H9 (cell line): Measurements from ENCODE around the gene RRAD. TPM values are rescaled to one million over a fixed set of nuclear protein-coding genes. Genes with fewer than 3 reads are reported as not detected.

Experiments used
- DNase-seq: peaks from one replicate; pipeline ENCODE4 v3.0.0-alpha.2; 2017
- H2AFZ ChIP-seq: one replicate; pipeline ENCODE4 v1.6.1; 2013; ENCODE audit warnings: mild to moderate bottlenecking, low read length, control low read depth, moderate library complexity
- H2AK5ac ChIP-seq: 2 replicates; pipeline ENCODE4 v1.6.1; 2013; ENCODE audit warnings: low read length, control low read depth, mixed read lengths; ENCODE audit not compliant: insufficient read length
- H2BK120ac ChIP-seq: one replicate; pipeline ENCODE4 v1.6.1; 2013; ENCODE audit warnings: low read depth, mild to moderate bottlenecking, low read length, control low read depth, inconsistent platforms; ENCODE audit not compliant: poor library complexity, severe bottlenecking
- H2BK12ac ChIP-seq: 2 replicates; pipeline ENCODE4 v1.6.1; 2013; ENCODE audit warnings: low read length, control low read depth, mixed read lengths, low read depth; ENCODE audit not compliant: insufficient read length
- H2BK15ac ChIP-seq: 2 replicates; pipeline ENCODE4 v1.6.1; 2013; ENCODE audit warnings: low read depth, low read length, control low read depth
- H2BK20ac ChIP-seq: one replicate; pipeline ENCODE4 v1.6.1; 2013; ENCODE audit warnings: low read depth, mild to moderate bottlenecking, low read length, control low read depth, inconsistent platforms; ENCODE audit not compliant: poor library complexity, severe bottlenecking
- H2BK5ac ChIP-seq: 2 replicates; pipeline ENCODE4 v1.6.1; 2013; ENCODE audit warnings: low read length, control low read depth, mixed read lengths; ENCODE audit not compliant: insufficient read length
- H3K14ac ChIP-seq: 2 replicates; pipeline ENCODE4 v1.6.1; 2013; ENCODE audit warnings: low read length, control low read depth; ENCODE audit not compliant: insufficient read depth
- H3K18ac ChIP-seq: 2 replicates; pipeline ENCODE4 v1.6.1; 2013; ENCODE audit warnings: low read depth, mild to moderate bottlenecking, mixed read lengths, low read length, control low read depth; ENCODE audit not compliant: insufficient read length
- H3K23ac ChIP-seq: 2 replicates; pipeline ENCODE4 v1.6.1; 2013; ENCODE audit warnings: low read length, control low read depth, mixed read lengths, low read depth; ENCODE audit not compliant: insufficient read length
- H3K23me2 ChIP-seq: 2 replicates; pipeline ENCODE4 v1.6.1; 2013; ENCODE audit warnings: low read depth, mild to moderate bottlenecking, mixed read lengths, low read length, control low read depth; ENCODE audit not compliant: insufficient read length, poor library complexity, severe bottlenecking
- H3K27ac ChIP-seq: 2 replicates; pipeline ENCODE4 v1.5.1; 2013; ENCODE audit warnings: low read length, control low read depth, mixed read lengths, low read depth; ENCODE audit not compliant: insufficient read length
- H3K27me3 ChIP-seq: 2 replicates; pipeline ENCODE4 v1.6.1; 2013; ENCODE audit warnings: low read length, control low read depth, inconsistent platforms; ENCODE audit not compliant: insufficient read depth
- H3K4ac ChIP-seq: 2 replicates; pipeline ENCODE4 v1.6.1; 2013; ENCODE audit warnings: low read depth, mild to moderate bottlenecking, control low read depth, inconsistent platforms, low read length, moderate library complexity
- H3K4me1 ChIP-seq: 2 replicates; pipeline ENCODE4 v1.6.1; 2013; ENCODE audit warnings: low read length, control low read depth, inconsistent platforms; ENCODE audit not compliant: insufficient read depth
- H3K4me2 ChIP-seq: 2 replicates; pipeline ENCODE4 v1.6.1; 2013; ENCODE audit warnings: low read length, control low read depth, mixed read lengths; ENCODE audit not compliant: insufficient read length, insufficient read depth
- H3K56ac ChIP-seq: 2 replicates; pipeline ENCODE4 v1.6.1; 2013; ENCODE audit warnings: low read depth, mild to moderate bottlenecking, mixed read lengths, low read length, control low read depth; ENCODE audit not compliant: insufficient read length
- H3K79me1 ChIP-seq: 2 replicates; pipeline ENCODE4 v1.6.1; 2013; ENCODE audit warnings: low read depth, mild to moderate bottlenecking, moderate library complexity, low read length, control low read depth, inconsistent platforms; ENCODE audit not compliant: insufficient read depth, poor library complexity, severe bottlenecking
- H3K79me2 ChIP-seq: 2 replicates; pipeline ENCODE4 v1.6.1; 2013; ENCODE audit warnings: low read length, control low read depth, inconsistent platforms; ENCODE audit not compliant: insufficient read depth
- H3K9ac ChIP-seq: 2 replicates; pipeline ENCODE4 v1.6.1; 2013; ENCODE audit warnings: low read length, control low read depth, mixed read lengths; ENCODE audit not compliant: insufficient read length; ENCODE audit errors: extremely low read depth
- H3K9me3 ChIP-seq: one replicate; pipeline ENCODE4 v1.6.1; 2013; ENCODE audit warnings: low read depth, low read length, inconsistent platforms; ENCODE audit not compliant: control insufficient read depth
- H3T11ph ChIP-seq: one replicate; pipeline ENCODE4 v1.6.1; 2013; ENCODE audit warnings: mild to moderate bottlenecking, low read length, control low read depth, inconsistent platforms
- H4K20me1 ChIP-seq: one replicate; pipeline ENCODE4 v1.6.1; 2013; ENCODE audit not compliant: control insufficient read depth, insufficient read length, insufficient read depth
- H4K5ac ChIP-seq: 2 replicates; pipeline ENCODE4 v1.6.1; 2013; ENCODE audit warnings: low read depth, mild to moderate bottlenecking, mixed read lengths, low read length, control low read depth; ENCODE audit not compliant: insufficient read length
- H4K8ac ChIP-seq: replicated peaks from 2 replicates; pipeline ENCODE4 v1.6.1; 2013; ENCODE audit warnings: low read length, control low read depth, mixed read lengths, low read depth; ENCODE audit not compliant: insufficient read length
- H4K91ac ChIP-seq: 2 replicates; pipeline ENCODE4 v1.6.1; 2013; ENCODE audit warnings: low read depth, mild to moderate bottlenecking, moderate library complexity, mixed read lengths, low read length, control low read depth; ENCODE audit not compliant: insufficient read length
- H3K27ac Mint-ChIP-seq, 3 experiments: 2 replicates in 2 of 3; 3 replicates in 1 of 3; pipeline ENCODE4 v1.8.0; 2020 to 2021; ENCODE audit warnings: mixed read lengths in 3 of 3, mild to moderate bottlenecking in 1 of 3, moderate library complexity in 1 of 3
- H3K27me3 Mint-ChIP-seq: 2 replicates; pipeline ENCODE4 v1.8.0; 2021; ENCODE audit warnings: low read depth, mild to moderate bottlenecking, moderate library complexity, mixed read lengths
- H3K36me3 Mint-ChIP-seq, 3 experiments: 2 replicates in 2 of 3; 3 replicates in 1 of 3; pipeline ENCODE4 v1.8.0; 2020 to 2021; ENCODE audit warnings: low read depth in 3 of 3, mixed read lengths in 3 of 3; ENCODE audit not compliant: insufficient read depth in 1 of 3
- H3K4me1 Mint-ChIP-seq, 2 experiments: 2 replicates each; pipeline ENCODE4 v1.8.0; 2020; ENCODE audit warnings: mixed read lengths in 2 of 2
- H3K4me3 Mint-ChIP-seq, 2 experiments: 2 replicates in 1 of 2; 3 replicates in 1 of 2; pipeline ENCODE4 v1.8.0; 2020 to 2021; ENCODE audit warnings: mild to moderate bottlenecking in 2 of 2, mixed read lengths in 2 of 2, moderate library complexity in 1 of 2
- H3K9me3 Mint-ChIP-seq, 2 experiments: 2 replicates in 1 of 2; 3 replicates in 1 of 2; pipeline ENCODE4 v1.8.0; 2020; ENCODE audit warnings: mild to moderate bottlenecking in 2 of 2, mixed read lengths in 2 of 2, moderate library complexity in 1 of 2
- WGBS: extraction: QIAGEN DNeasy Blood & Tissue Kit; methylation state at CpG from one replicate; pipeline ENCODE4 v1.1.7; 2013; ENCODE audit warnings: missing lambda C conversion rate, low lambda C conversion rate, mixed read lengths; ENCODE audit not compliant: insufficient read length; ENCODE audit errors: extremely low coverage; 5-methylcytosine and 5-hydroxymethylcytosine counted together
- total RNA-seq: library from RNA; stranded (reverse); gene quantifications from 2 replicates; pipeline ENCODE4 v1.2.1, GENCODE V29; 2021
- TF ChIP-seq, protein P1 (sequence below): fragments of 200-600 bp; sonication (generic); conservative IDR thresholded peaks from 3 replicates; pipeline ENCODE4 v1.8.0; 2021; ENCODE audit warnings: antibody characterized with exemption, mild to moderate bottlenecking

Gene RRAD
- total RNA-seq, 1 experiment from 2014 or later = 0.72 TPM

DNA sequence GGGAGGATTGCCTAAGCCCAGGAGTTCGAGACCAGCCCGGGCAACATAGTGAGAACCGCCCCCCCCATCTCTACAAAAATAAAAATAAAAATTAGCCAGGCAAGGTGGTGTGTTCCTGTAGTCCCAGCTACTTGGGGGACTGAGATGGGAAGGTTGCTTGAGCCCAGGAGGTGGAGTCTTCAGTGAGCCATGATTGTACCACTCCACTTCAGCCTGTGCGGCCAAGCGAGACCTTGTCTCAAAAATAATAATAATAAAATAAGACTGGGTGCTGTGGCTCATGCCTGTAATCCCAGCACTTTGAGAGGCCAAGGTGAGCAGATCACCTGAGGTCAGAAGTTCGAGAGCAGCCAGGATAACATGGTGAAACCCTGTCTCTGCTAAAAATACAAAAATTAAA, 33.5 kb downstream of the RRAD start:
- no peaks in the 10 kb centered on the region for H3K23me2 ChIP-seq

More for the DNA sequence above, 33.5 kb downstream of the RRAD start:
- Mint-ChIP-seq H3K4me1 (peaks cover 7 to 9% of the 10 kb centered on the region in 2 experiments), H3K9me3 (no peaks in the 10 kb centered on the region), H3K27me3 (no peaks in the 10 kb centered on the region), H3K36me3 (peaks cover 3 to 25% (median 18%) of the 10 kb centered on the region in 3 experiments; a peak in 4 of 7 replicates), H3K27ac (no peak overlapping the region), H3K4me3 (no peak overlapping the region)
- Histone ChIP-seq H3K4me2 (no peak overlapping the region), H4K91ac (no peak overlapping the region), H2BK20ac (no peak overlapping the region), H4K20me1 (peaks cover 4% of the 10 kb centered on the region), H3K9ac (no peak overlapping the region), H3K23ac (no peak overlapping the region), H2AFZ (no peak overlapping the region), H3K9me3 (no peaks in the 10 kb centered on the region), H4K5ac (no peak overlapping the region), H3K4ac (no peak overlapping the region), H3K79me1 (no peaks in the 10 kb centered on the region), H2BK120ac (no peak overlapping the region), H2BK15ac (no peak overlapping the region), H3K4me1 (no peaks in the 10 kb centered on the region), H2BK12ac (no peak overlapping the region), H2AK5ac (no peak overlapping the region), H3K14ac (no peak overlapping the region), H2BK5ac (no peak overlapping the region), H3K27ac (no peak overlapping the region), H3K27me3 (no peaks in the 10 kb centered on the region), H3K18ac (no peak overlapping the region), H4K8ac (no peak overlapping the region), H3K79me2 (no peaks in the 10 kb centered on the region), H3T11ph (no peak overlapping the region), H3K56ac (no peak overlapping the region)
- WGBS = no CpG with 5 or more reads among the region's 6 CpGs
- DNase-seq = no peak
- TF ChIP-seq, protein P1, sequence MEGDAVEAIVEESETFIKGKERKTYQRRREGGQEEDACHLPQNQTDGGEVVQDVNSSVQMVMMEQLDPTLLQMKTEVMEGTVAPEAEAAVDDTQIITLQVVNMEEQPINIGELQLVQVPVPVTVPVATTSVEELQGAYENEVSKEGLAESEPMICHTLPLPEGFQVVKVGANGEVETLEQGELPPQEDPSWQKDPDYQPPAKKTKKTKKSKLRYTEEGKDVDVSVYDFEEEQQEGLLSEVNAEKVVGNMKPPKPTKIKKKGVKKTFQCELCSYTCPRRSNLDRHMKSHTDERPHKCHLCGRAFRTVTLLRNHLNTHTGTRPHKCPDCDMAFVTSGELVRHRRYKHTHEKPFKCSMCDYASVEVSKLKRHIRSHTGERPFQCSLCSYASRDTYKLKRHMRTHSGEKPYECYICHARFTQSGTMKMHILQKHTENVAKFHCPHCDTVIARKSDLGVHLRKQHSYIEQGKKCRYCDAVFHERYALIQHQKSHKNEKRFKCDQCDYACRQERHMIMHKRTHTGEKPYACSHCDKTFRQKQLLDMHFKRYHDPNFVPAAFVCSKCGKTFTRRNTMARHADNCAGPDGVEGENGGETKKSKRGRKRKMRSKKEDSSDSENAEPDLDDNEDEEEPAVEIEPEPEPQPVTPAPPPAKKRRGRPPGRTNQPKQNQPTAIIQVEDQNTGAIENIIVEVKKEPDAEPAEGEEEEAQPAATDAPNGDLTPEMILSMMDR = no peak
